DMS53 treated with DMSO at 0.1 percent for 48 hours (cell line): ENCODE data around the gene MYRFL.
"Not testable (repeated sequence)": the region's sequence is repeated elsewhere in the genome, so short reads cannot be mapped to it uniquely, and the experiment has no call there.

ENCODE experiments used
- DNase-seq: peaks from one replicate; lab custom pipeline; 2025; ENCODE audit not compliant: unreplicated experiment; lab: John Stamatoyannopoulos, UW

MYRFL gene

DNA sequence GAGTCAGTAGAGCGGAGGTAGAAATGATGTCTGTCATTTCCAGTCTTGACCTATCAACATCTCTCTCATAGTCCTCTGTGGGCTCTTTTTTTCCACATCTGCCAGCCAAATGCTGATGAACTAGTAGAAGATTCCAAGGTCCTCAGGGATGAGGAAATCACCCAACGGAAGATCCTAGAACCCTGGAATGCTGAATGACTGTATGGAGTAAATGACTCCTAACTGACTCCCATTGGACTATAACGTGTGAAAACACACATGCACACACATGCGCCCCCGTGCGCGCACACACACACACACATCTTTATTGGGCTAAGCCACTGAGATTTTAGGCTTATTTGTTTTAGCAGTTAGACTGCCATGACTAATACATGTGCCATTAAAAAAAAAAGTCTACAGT is 159.2 kb downstream of the MYRFL start:
- DNase-seq, result no peak

DNA sequence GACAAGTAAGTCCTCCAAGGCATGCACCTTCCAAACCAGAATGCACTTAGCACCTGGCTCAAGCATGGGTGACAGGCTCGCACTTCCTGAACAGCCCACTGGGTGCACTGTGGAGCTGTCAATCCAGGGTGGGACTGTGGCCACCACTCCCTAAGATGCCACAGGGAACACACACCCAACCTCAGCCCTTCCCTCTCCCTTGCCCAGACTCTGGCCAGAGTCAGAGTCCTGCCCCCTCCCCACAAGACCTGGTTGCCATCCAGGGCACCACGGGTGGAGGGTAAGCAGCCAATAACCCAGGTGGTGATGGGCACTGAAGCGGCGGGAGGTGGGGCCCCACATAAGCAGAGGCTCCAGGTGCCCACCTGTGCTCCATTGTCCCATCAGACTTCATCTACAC is 160.6 kb downstream of the MYRFL start:
- no peak for DNase-seq

DNA sequence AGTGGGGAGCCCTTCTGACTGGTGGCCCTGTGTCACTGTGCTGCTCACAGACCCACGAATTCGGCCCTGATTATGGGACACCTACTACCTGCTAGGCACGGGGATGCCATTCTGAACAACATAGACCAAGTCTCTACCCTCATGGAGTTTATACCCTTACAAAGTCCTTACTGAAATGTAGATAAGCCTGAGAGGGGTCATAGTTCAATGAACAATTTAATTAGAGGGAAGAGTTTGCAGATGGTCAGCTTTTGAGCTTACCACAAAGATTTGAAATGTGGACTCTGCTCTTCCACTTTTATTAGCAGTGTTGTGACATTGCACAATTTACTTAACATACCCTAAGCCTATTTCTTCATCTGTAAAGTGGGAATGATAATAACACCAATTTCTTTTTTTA is 161.1 kb downstream of the MYRFL start:
- DNase-seq, result no peak

DNA sequence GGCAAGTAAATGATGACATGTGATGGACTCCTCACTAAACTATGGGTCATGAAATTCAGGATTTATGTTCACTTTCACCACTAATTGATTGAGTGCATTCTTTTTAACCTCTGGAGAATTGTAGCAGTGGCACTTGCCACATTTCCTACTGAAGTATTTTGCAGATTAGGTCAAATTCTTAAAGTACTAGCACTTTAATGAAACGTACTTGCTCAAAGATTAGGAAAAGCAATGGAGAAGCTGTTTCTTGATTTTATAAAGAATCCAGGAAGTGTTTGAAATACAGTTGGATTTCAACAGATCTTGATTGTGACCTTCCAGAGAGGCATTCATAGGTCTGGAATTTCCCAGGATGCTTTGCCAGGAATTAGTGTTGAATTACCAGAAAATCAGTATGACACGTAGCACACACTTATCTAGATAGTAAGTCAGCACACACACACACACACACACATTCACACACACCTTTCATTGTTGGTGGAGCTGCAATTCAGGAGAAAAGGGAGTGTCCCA is 162.6 kb downstream of the MYRFL start:
- no peak for DNase-seq

DNA sequence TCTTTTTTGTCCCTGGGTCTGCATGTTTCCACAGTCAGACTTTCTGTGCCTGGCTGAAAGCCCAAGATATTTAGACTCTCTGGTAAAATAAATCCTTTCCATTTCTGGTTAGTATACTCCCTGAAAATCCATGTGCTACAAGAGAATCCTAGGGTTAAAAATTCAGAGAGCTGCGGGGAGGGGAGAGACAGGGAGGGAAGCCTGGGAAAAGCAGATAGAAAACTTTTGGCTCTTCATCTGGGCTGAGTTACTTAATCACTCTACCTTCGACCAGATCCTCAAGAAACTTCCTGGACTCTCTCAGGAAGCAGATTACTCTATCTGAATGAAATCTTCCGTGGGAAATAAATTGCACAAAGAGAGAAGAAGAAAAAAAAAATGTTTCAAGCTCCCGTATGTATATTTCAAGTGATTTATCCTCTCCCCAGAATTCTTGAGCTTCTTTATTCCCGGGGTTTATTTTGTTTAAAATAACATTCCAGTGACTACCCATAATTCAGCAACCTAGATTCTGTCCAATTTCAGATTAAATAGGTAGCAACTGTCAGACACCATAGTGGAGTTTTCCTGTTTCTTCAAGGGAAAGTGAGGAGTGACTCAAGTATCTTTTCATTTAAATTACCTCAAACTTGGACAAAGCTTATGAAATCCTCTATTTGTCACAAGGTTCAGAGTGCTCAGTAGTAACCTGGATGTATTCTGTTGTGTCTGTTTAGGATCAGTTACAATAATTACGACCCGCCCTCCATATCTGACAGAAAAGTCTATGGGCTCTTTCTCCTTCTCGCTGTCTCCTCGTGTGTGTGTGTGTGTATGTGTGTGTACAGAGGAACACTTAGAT is 163.7 kb downstream of the MYRFL start:
- no peak for DNase-seq

DNA sequence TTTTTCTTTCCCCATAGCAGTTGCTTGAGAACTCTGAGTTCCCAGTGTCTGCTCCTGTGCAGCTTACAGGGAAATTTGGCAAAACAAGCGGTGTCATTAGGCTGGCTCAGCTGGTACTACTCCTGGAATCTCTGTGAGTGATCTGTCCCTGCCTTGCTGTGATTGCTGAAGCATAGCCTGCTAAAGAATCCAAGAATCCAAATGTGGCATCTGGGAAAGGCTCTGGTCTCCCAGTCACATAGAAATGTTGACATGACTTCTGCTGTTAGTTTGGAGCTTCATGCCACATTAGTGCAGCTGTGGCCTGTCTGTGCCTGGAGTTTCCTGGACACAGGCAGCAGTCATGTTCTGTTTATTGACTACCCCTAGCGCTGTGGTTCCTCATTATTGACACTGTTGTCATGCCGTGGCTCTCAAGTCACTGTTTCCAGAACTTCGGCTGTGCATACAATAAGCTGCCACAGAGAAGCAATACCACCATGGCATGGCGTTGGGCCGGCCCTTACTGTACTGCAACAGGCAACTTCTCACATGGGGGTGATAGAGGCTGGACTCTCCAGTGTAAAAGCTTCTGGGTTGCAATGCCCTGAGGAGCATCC is 166.8 kb downstream of the MYRFL start:
- no peak for DNase-seq

DNA sequence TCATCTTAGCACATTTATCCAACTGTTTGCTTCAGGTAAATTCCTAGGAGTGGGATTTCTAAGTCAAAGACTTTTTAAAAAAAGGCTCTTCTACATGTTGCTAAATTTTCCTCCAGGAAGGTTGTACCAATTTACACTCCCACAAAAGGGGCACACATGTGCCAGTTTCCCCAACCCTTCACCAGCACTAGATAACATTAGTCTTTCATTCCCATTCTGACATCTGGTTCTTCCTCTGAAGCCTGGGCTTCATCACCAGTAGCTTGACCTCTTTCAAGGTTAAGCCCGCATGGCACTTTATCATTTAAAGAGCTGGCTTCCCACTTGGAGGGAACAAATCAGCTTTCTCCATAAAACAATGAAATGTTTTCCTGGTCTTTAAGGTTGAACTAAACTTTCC is 168.4 kb downstream of the MYRFL start:
- no peak for DNase-seq

DNA sequence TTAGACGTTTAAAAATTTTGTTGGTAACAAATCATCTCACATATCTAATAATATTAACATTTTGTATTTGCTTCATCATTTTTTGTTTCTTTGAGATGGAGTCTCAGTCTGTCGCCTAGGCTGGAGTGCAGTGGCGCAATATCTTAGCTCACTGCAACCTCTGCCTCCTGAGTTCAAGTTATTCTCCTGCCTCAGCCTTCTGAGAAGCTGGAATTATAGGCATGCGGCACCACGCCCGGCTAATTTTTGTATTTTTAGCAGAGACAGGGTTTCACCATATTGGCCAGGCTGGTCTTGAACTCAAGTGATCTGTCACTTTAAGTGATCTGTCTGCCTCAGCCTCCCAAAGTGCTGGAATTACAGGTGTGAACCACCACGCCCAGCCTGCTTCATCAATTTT is 169.1 kb downstream of the MYRFL start:
- not testable (repeated sequence) for DNase-seq

DNA sequence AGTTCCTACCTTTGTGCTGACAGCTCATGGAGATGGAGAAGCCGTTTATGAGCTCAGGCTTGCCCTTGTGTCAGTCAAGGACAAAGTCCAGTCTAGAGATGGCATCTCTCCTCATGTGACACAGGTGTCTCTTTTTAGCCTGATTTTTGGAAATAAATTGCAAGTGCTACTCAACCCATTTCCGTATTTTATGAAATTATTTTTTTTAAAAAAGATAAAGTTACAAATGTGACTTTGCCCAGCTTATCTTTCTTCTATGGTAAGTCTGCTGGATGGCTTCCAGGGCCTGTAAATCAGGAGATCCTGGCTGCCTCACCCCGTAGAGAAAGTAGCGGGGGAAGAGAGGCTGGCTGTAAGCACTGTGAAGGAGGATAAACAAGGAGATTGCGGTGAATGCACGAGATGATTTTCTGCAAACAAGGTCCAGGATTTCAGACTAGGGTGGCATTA is 169.7 kb downstream of the MYRFL start:
- no peak for DNase-seq

DNA sequence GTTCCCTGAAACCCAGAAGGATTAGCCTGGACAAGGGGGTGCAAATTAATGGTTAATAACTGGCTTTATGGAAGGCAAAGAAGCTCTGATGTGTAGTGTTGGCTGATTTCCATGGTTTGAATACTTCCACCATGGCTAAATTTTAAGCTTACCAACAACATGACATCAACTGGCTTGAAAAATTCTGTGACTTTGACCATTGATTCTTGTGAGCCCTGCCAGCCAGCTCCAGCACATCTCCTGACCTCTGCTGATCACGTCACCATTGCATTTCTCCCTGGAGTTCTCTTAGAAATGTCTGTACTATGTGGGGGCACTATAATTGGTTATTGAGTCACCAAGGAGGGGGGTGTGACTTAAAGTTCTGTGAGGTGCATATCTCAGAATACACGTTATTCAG is 171.2 kb downstream of the MYRFL start:
- no peak for DNase-seq

DNA sequence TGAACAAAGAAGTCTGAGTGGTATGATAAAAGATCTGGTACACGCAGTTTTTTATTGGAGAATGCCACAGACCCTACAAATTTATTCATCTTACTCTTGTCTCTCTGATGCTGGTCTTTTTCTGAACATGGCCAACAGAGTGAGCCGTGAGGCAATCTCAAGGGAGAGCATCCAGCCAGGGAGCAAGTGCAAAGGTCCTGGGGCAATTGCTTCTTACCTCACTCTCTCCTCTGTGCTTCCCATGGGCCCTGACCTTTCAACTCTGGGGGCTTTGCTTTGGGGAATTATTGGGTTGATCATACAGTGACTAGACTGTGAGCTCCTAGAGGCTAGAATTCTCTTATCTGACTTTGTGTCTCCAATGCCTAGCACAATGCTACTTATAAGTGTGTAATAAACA is 171.7 kb downstream of the MYRFL start:
- no peak for DNase-seq

DNA sequence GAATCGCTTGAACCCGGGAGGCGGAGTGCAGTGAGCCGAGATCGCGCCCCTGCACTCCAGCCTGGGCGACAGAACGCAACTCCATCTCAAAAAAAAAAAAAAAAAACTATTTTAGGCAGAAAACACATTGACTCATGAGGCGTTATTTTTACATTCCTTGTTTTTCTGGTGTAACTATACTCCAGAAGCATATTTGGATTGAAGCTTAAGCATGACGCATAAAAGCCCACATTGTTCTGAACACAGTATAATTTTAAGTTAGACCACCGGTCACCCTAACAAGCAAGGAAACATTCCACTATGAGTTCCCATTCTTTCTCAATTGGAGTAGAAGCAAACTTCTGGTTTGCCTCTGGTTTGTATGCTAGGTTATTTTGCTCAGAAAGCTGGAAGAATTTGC is 173.0 kb downstream of the MYRFL start:
- DNase-seq, result no peak

DNA sequence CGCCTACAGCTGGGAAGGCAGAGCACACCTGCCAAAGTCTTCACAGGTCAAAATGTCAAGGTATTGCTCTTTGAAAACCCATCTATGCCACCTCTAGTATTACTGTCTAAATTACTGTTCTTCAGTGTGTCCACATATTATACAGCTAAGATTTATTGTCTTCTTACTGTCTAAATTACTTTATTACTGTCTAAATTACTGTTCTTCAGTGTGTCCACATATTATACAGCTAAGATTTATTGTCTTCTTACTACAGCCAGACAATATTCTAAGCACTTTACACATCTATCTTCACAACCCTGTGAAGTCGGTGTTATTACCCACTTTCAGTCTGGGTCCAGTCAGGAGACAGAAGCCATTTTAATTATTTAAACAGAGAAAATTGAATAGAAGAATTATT is 173.9 kb downstream of the MYRFL start:
- DNase-seq, result no peak

DNA sequence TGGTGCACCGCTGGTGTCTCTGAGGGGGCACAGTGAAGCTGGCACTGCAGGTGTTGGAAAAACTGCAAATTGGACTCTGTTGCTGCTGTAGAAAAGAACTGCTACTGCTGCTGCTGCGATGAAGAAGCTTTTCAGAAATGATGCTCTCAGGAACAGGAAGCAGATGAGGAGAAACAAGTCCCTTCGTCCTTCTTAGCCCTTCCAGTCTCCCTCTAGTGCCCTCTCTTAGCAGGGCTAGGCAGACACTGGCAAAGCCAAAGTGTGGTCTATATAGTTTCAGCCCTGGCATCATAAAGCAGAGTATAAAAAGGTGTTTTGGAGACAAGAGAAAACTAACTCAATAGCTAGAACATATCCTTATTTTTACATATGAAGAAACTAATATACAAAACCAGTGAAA is 174.5 kb downstream of the MYRFL start:
- no peak for DNase-seq

DNA sequence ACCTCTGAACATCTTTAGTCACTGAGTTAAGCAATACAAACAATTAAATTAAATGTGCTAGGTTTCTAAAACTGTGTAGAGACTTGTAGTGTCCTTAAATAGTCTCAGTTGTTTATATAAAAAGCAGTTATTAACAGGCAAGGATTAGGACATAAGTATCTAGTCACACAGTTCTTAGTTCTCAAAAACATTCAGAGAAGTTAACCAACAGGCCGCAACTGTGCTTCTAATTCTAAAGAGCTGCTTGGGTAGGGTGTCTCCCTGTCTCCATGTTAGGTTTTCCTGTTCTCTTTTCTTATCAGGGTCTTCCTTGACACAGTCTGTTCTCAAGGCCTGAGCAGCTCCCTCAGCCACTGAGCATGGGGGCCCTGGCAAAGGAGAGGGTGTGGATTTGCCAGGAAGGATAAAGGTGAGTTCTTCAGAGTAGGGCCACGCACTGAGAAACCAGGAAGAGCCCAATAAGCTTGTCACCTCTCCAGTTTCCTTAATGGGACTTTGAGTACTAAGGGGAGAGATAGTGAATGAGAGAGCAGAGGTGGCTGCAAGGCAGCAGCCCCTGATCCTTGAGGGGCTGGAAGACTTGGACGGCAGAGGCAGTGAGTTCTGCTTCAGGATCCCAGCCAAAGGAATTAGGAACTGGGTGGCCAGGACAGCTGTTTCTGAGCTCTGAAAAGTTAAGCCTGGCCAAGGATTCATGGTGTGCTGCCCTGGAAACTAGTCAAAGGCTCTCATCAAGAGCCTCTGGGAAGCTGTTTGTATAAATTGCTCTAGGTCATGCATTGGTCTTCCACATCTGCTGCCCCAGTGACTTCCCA is 177.3 kb downstream of the MYRFL start:
- no peak for DNase-seq

DNA sequence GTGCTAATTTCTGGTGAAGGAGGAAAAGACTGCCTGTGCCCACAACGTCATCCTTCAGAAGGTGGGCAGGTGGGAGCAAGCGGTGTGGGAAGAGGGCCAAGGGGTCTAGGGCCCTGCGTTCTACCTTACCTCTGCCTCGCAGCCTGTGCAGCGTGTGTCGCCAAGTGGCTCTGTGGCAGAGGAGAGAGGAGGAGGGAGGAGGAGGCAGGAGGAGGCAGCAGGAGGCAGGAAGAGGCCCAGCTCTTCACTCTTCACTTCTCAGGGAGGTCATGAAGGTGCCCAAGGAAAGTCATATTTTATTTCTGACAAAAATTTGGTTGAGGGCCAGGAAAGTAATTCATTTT is 177.9 kb downstream of the MYRFL start:
- DNase-seq, result no peak

DNA sequence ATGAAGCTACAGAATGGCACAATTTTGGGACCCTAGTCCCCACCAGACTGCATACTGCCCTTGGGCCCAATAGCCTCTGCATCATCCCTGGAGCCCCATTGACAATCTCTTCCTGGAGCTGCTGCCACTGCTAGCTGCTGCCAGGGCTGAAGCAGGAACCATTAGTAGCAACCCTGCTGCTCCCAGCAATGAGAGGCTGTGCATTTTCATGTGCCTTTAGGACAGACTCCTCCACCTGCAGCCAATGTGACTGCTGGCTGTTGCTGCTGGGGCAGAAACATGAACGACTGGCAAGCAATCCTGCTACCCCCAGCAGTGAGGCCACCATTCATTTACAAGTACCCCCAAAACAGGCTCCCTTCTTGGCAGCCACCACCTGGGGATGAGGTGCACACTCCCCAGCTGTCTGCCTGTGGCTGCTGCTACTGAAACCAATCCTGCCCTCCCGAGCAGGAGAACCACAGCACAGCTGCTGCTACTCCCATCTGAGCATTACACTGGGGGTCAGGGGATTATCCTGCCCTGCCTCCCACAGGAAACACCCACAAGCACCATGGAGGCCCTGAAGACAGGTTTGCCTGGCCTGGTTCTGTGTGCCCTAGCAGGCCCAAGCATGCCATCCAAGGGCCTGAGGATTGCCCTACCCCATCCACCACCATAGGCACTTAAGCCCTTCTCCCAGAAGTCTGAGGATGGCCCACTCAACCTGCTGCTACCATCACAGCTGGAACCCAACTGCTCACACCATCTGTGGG is 181.0 kb downstream of the MYRFL start:
- DNase-seq, result no peak

DNA sequence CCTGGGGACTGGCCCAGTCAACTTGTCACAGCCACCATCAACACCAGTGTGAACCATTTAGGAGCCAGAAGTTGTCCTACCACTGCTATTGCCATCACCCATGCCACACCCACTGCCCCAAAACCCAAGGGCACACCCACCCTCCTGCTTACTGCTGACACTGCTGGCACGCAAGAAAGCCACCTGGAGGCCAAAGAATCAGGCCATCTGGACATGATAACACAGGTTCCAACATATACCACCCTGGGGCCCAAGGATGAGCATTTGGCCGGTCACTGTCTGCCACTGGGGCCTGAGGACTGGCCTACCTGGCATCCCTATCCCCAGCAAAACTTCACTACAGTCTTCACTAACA is 181.6 kb downstream of the MYRFL start:
- DNase-seq, result no peak

DNA sequence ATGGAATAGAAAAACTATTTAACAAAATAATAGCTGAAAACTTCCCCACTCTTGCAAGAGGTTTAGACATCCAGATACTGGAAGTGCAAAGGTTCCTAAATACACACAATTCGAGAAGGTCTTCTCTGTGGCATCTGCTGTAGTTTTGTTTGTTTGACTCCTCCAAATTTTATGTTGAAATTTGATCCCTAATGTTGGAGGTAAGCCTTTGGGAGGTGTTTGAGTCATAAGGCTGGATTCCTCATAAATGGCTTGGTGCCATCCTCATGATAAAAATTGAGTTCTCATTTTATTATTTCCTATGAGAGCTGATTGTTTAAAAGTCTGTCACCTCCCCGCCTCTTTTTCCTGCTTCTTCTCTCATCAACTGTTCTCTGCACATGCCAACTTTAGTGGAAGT is 182.7 kb downstream of the MYRFL start:
- no peak for DNase-seq
